ENCODE results near the gene HOXA6. TPM values are rescaled to one million over a fixed set of nuclear protein-coding genes. Genes with fewer than 3 reads are reported as not detected.
A peak's percentile ranks its signal among the peaks of the same experiment; 100 is the strongest.

The HOXA6 gene
- total RNA-seq, 2 donors from 2014 or later, result 6.9 to 7.5 TPM

GRCh38 chr7:27155816-27156507 lies 8.4 kb upstream of the HOXA6 start:
- intact Hi-C loops (cut with DNase I), result loop anchor here (10.0 kb wide), 2 partner anchors 1061 to 1291 kb away; no protein-coding TSS in a partner anchor
- peaks cover 4% of the 10 kb centered on the region for H3K4me1 ChIP-seq (replicated peaks)
- peak overlapping the region; percentile 51 to 64 for H3K4me3 ChIP-seq
- peak overlapping the region; percentile 79 to 85 for H3K27ac ChIP-seq
- under 1% methylated on average over 63 of the region's 63 CpGs for WGBS
- H3K27me3 ChIP-seq (replicated peaks; ENCODE audit: insufficient read depth), result no peaks in the 10 kb centered on the region
- TF ChIP-seq POLR2AphosphoS5 (IDR thresholded peaks at IDR 0.05) (no peak), POLR2A (IDR thresholded peaks at IDR 0.05) (peak; percentile 27)
- H3K9me3 ChIP-seq, result no peaks in the 10 kb centered on the region
- no peaks in the 10 kb centered on the region for H3K36me3 ChIP-seq
- no peak for DNase-seq (ENCODE audit: low spot score)

DNA sequence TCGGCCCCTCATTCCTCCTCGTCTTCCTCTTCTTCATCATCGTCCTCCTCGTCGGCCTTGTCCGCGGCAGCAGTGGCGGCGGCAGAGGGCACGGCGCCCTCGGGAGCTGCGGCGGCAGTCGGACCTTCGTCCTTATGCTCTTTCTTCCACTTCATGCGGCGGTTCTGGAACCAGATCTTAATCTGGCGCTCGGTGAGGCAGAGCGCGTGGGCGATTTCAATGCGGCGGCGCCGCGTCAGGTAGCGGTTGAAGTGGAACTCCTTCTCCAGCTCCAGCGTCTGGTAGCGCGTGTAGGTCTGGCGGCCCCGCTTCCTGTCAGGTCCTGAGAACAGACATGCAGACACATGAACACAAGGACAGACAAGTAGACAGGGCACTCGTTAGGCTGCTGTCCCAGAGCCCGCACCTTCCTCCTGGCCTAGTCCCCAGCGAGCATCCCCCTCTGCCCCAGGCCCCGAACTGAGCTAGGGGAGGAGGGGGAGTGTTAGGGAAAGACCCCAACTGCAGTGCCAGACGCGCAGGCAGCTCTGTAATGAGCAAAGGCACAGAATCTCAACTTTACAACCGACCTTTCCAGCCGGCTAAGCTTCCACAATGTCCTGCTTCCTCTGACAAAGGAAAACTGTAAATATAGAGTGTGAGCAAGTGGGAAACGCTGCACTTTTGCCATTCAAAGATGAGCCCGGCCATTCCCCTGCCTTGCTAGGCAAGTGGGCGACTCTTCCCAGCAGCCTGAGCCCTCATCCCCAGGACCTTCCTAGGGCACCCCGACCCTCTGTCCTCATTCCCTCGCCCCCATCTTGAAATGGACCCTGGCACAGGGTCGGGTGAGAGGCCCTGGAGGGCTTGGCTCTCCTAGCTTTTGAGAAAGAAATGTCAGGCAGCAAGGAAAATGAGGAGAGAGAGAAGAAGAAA lies 7.6 kb upstream of the HOXA6 start:
- 59% methylated on average over 48 of the region's 48 CpGs for WGBS
- H3K27me3 ChIP-seq (replicated peaks; ENCODE audit: insufficient read depth), result no peaks in the 10 kb centered on the region
- peak overlapping the region; percentile 79 to 85 for H3K27ac ChIP-seq

GRCh38 chr7:27154369-27154768 lies 6.8 kb upstream of the HOXA6 start:
- H3K36me3 ChIP-seq, result no peaks in the 10 kb centered on the region
- WGBS, result 90% methylated on average over 10 of the region's 10 CpGs
- peaks cover 6% of the 10 kb centered on the region for H3K4me1 ChIP-seq (replicated peaks)
- H3K4me3 ChIP-seq, result no peak overlapping the region
- H3K9me3 ChIP-seq, result no peaks in the 10 kb centered on the region
- TF ChIP-seq, protein P1, sequence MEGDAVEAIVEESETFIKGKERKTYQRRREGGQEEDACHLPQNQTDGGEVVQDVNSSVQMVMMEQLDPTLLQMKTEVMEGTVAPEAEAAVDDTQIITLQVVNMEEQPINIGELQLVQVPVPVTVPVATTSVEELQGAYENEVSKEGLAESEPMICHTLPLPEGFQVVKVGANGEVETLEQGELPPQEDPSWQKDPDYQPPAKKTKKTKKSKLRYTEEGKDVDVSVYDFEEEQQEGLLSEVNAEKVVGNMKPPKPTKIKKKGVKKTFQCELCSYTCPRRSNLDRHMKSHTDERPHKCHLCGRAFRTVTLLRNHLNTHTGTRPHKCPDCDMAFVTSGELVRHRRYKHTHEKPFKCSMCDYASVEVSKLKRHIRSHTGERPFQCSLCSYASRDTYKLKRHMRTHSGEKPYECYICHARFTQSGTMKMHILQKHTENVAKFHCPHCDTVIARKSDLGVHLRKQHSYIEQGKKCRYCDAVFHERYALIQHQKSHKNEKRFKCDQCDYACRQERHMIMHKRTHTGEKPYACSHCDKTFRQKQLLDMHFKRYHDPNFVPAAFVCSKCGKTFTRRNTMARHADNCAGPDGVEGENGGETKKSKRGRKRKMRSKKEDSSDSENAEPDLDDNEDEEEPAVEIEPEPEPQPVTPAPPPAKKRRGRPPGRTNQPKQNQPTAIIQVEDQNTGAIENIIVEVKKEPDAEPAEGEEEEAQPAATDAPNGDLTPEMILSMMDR (IDR thresholded peaks at IDR 0.05), result no peak
- no peak for TF ChIP-seq POLR2AphosphoS5 (IDR thresholded peaks at IDR 0.05)
- no peak for TF ChIP-seq POLR2A (IDR thresholded peaks at IDR 0.05)
- intact Hi-C loops (cut with DNase I), result loop anchor here (5.0 to 10.0 kb wide), 3 partner anchors 952 to 1290 kb away; partner anchors contain the start of genes CBX3 and HNRNPA2B1
- no peak for DNase-seq (ENCODE audit: low spot score)
- no peaks in the 10 kb centered on the region for H3K27me3 ChIP-seq (replicated peaks; ENCODE audit: insufficient read depth)
- no peak overlapping the region for H3K27ac ChIP-seq

More for the DNA sequence above, 7.6 kb upstream of the HOXA6 start:
- intact Hi-C loops (cut with DNase I), result loop anchor here (5.0 to 10.0 kb wide), 3 partner anchors 953 to 1290 kb away; partner anchors contain the start of genes CBX3 and HNRNPA2B1
- no peak for DNase-seq (ENCODE audit: low spot score)
- peaks cover 4% of the 10 kb centered on the region for H3K4me1 ChIP-seq (replicated peaks)
- TF ChIP-seq, protein P1 (IDR thresholded peaks at IDR 0.05), result no peak
- TF ChIP-seq POLR2AphosphoS5 (IDR thresholded peaks at IDR 0.05) (no peak), POLR2A (IDR thresholded peaks at IDR 0.05) (no peak)
- H3K36me3 ChIP-seq, result no peaks in the 10 kb centered on the region
- H3K4me3 ChIP-seq, result peak overlapping the region; percentile 51 to 64
- no peaks in the 10 kb centered on the region for H3K9me3 ChIP-seq

DNA sequence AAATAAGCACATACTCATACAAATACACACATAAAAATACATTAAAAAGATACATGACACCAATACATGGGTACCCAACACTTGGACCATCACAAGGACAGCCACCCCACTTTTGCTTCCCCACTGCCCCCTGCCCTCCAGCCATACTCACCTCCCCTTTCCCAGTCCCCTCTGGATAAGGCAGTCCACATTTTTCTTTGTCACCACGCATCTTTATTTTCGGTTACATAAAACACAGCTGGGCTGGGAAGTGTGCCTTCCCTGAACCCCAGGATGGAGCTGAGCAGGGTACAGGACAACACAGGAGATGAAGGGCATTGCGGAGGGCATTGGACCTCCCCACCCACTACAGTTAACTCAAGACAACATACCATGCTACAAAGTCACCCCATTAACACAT lies 6.0 kb upstream of the HOXA6 start:
- Histone ChIP-seq H3K27ac (no peak overlapping the region), H3K4me1 (replicated peaks) (peaks cover 7% of the 10 kb centered on the region), H3K27me3 (replicated peaks; ENCODE audit: insufficient read depth) (no peaks in the 10 kb centered on the region)

More for the DNA sequence above, 6.0 kb upstream of the HOXA6 start:
- WGBS, result 98% methylated on average over 3 of the region's 3 CpGs
- no peak for TF ChIP-seq POLR2A (IDR thresholded peaks at IDR 0.05)
- TF ChIP-seq, protein P1 (IDR thresholded peaks at IDR 0.05), result no peak
- no peak for TF ChIP-seq POLR2AphosphoS5 (IDR thresholded peaks at IDR 0.05)
- no peak for DNase-seq (ENCODE audit: low spot score)
- H3K9me3 ChIP-seq, result no peaks in the 10 kb centered on the region
- H3K36me3 ChIP-seq, result no peaks in the 10 kb centered on the region
- H3K4me3 ChIP-seq, result no peak overlapping the region
- intact Hi-C loops (cut with DNase I), result loop anchor here (5.0 to 10.0 kb wide), 3 partner anchors 951 to 1289 kb away; partner anchors contain the start of genes CBX3 and HNRNPA2B1
